HG03064 (cell line): ENCODE data around the gene TNRC18.

ENCODE experiments used
- ATAC-seq: cut with Tn5 transposase; IDR thresholded peaks from one replicate; pipeline ENCODE4 v1.9.1; 2021; ENCODE audit warnings: low read depth; ENCODE audit not compliant: unreplicated experiment

TNRC18 gene

GRCh38 chr7:5406957-5407945, 16.4 kb downstream of the TNRC18 start:
- no peak for ATAC-seq

- no peak for ATAC-seq
These were observed 19.2 kb downstream of the TNRC18 start for GRCh38 chr7:5404421-5404826.

- no peak for ATAC-seq
These were observed 20.2 kb downstream of the TNRC18 start for GRCh38 chr7:5403442-5403841.

GRCh38 chr7:5397736-5398135, 25.9 kb downstream of the TNRC18 start:
- ATAC-seq: no peak

- ATAC-seq: peak; percentile 88
These were observed 26.5 kb downstream of the TNRC18 start for GRCh38 chr7:5396999-5397663.

GRCh38 chr7:5396542-5396941, 27.1 kb downstream of the TNRC18 start:
- peak; percentile 47 for ATAC-seq

- no peak for ATAC-seq
These were observed 28.4 kb downstream of the TNRC18 start for GRCh38 chr7:5395246-5395645.

GRCh38 chr7:5394264-5395105, 29.1 kb downstream of the TNRC18 start:
- no peak for ATAC-seq

- ATAC-seq: no peak
These were observed 29.9 kb downstream of the TNRC18 start for GRCh38 chr7:5393748-5394147.

- ATAC-seq: no peak
These were observed 30.3 kb downstream of the TNRC18 start for GRCh38 chr7:5393328-5393727.

GRCh38 chr7:5390918-5391317, 32.7 kb downstream of the TNRC18 start:
- no peak for ATAC-seq

- ATAC-seq: no peak
These were observed 34.7 kb downstream of the TNRC18 start for GRCh38 chr7:5388905-5389433.

- no peak for ATAC-seq
These were observed 35.2 kb downstream of the TNRC18 start for GRCh38 chr7:5388273-5388901.

GRCh38 chr7:5387711-5388245, 35.9 kb downstream of the TNRC18 start:
- ATAC-seq: no peak

- ATAC-seq: no peak
These were observed 39.0 kb downstream of the TNRC18 start for GRCh38 chr7:5384618-5385017.

GRCh38 chr7:5383314-5384098, 40.1 kb downstream of the TNRC18 start:
- no peak for ATAC-seq

- no peak for ATAC-seq
These were observed 41.2 kb downstream of the TNRC18 start for GRCh38 chr7:5382281-5382892.

- no peak for ATAC-seq
These were observed 42.4 kb downstream of the TNRC18 start for GRCh38 chr7:5381071-5381772.
